Measurements from ENCODE around the gene EFNB3. TPM values are rescaled to one million over a fixed set of nuclear protein-coding genes. Genes with fewer than 3 reads are reported as not detected.

Gene EFNB3
- total RNA-seq, 1 donor = 0.43 TPM

DNA sequence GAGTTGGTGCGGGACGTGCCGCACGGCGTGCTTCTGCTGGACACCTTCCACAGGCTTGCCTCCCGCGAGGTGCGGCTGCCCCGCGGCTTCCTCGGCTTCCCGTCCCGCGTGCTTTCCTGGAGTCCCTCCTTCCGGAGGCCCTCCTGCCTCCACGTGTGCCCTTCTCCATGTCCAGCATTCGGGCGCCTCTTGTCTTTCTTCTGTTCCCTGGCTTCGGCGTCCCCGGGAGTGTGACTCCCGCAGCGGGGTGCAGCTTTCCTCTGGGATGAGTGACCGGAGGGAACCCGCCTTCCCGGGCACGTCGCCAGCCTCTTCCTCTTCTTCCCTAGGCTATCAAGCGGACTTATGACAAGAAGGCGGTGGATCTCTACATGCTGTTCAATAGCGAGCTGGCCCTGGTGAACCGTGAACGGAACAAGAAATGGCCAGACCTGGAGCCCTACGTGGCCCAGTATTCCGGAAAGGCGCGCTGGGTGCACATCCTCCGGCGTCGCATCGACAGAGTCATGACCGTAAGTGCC is 35.5 kb downstream of the EFNB3 start:
- TF ChIP-seq, protein P1, sequence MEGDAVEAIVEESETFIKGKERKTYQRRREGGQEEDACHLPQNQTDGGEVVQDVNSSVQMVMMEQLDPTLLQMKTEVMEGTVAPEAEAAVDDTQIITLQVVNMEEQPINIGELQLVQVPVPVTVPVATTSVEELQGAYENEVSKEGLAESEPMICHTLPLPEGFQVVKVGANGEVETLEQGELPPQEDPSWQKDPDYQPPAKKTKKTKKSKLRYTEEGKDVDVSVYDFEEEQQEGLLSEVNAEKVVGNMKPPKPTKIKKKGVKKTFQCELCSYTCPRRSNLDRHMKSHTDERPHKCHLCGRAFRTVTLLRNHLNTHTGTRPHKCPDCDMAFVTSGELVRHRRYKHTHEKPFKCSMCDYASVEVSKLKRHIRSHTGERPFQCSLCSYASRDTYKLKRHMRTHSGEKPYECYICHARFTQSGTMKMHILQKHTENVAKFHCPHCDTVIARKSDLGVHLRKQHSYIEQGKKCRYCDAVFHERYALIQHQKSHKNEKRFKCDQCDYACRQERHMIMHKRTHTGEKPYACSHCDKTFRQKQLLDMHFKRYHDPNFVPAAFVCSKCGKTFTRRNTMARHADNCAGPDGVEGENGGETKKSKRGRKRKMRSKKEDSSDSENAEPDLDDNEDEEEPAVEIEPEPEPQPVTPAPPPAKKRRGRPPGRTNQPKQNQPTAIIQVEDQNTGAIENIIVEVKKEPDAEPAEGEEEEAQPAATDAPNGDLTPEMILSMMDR (IDR thresholded peaks at IDR 0.05; ENCODE audit: insufficient read depth, low read depth, low read length) = no peak
- H3K4me3 ChIP-seq (ENCODE audit: low read depth, low read length) = no peak overlapping the region
- DNase-seq (ENCODE audit: low read depth) = no peak

DNA sequence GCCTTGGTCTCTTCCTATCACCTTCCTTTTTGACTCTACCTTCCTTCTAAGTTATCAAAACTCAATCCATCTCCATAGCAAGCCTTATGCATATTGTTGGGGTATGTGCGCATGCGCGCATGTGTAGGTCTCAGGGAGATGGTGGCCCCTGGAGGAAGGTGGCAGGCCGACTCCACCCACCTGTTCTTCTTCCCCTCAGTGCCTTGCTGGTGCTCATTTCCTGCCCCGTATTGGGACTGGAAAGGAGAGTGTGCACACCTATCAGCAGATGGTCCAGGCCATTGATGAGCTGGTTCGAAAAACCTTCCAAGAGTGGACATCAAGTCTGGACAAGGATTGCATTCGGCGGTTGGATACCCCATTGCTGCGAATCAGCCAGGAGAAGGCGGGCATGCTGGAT is 37.7 kb downstream of the EFNB3 start:
- TF ChIP-seq, protein P1 (IDR thresholded peaks at IDR 0.05; ENCODE audit: insufficient read depth, low read depth, low read length) = no peak
- DNase-seq (ENCODE audit: low read depth) = no peak
- H3K4me3 ChIP-seq (ENCODE audit: low read depth, low read length) = no peak overlapping the region

DNA sequence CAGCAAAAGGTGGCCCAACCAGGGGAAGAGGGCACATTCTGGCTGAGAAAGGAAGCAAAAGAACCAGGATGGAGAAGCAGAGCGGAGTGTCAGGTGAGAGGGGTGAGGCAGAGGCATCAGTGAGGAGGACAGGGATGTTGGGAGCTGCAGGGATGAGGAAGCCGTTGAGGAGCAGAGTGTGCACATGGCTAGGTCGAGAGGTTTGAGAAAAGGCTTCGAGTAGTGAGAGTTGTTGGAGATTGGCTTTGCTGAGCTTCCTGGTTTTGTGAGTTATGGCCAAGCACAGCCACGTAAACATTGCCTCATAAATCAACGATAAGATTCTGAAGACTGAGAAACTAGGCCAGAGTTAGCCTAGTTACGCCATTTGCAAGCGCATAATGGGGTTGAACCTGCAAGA is 39.4 kb downstream of the EFNB3 start:
- peak; percentile 72 for DNase-seq (ENCODE audit: low read depth)
- TF ChIP-seq, protein P1 (IDR thresholded peaks at IDR 0.05; ENCODE audit: insufficient read depth, low read depth, low read length) = no peak
- H3K4me3 ChIP-seq (ENCODE audit: low read depth, low read length) = no peak overlapping the region

DNA sequence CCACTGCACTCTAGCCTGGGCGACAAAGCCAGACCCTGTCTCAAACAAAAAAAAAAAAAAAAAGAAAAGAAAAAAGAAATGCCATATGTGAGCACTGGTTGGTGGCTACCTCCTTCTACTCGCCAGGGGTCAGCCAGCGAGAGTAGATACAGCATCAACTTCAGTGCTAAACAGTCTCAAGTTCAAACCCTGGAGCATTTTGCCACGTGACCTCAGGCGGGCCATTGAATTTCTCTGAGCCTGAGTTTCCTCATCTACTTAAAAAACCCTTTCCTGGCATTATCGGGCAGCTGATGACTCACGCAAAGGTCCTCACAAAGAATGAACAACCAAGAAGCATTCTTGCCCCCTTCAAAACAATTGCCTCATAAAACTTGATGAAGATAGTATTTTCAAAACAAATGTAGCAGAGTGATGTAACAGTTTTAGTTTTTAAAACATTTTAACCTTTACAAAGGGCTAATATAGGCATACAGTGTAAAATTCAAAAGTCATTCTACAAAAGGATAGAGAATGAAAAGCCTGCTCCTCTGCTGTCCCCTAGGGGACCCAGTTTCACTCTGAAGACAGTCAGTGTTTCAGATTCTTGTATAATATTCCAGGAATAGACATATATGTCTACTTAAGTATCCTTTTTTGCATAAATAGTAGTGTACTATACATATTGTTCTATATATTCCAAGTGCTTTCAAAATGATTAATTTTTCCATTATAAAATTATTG is 40.9 kb downstream of the EFNB3 start:
- TF ChIP-seq, protein P1 (IDR thresholded peaks at IDR 0.05; ENCODE audit: insufficient read depth, low read depth, low read length) = peak; percentile 14
- H3K4me3 ChIP-seq (ENCODE audit: low read depth, low read length) = no peak overlapping the region
- peak; percentile 91 for DNase-seq (ENCODE audit: low read depth)

DNA sequence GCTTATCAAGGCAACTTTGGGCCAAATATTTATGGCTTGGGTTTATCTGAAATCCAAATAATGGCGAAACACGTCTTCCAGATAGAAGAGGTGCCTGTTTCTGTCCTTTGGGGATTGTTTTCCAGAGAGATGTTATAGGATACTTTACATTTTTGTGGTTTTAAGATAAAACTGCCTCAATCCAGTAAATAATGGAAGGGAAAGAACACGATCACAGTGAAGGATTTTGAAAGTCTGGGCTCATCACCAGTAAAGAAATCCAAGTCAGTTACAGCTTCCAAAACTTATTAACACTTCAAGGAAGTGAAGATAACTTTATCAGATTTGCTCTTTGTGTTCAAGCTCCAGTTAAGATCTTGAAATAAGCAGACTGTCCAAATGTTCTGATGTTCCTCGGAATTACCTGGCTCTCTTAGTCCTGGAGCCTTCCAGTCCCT is 42.7 kb downstream of the EFNB3 start:
- TF ChIP-seq, protein P1 (IDR thresholded peaks at IDR 0.05; ENCODE audit: insufficient read depth, low read depth, low read length) = no peak
- DNase-seq (ENCODE audit: low read depth) = peak; percentile 89
- no peak overlapping the region for H3K4me3 ChIP-seq (ENCODE audit: low read depth, low read length)

DNA sequence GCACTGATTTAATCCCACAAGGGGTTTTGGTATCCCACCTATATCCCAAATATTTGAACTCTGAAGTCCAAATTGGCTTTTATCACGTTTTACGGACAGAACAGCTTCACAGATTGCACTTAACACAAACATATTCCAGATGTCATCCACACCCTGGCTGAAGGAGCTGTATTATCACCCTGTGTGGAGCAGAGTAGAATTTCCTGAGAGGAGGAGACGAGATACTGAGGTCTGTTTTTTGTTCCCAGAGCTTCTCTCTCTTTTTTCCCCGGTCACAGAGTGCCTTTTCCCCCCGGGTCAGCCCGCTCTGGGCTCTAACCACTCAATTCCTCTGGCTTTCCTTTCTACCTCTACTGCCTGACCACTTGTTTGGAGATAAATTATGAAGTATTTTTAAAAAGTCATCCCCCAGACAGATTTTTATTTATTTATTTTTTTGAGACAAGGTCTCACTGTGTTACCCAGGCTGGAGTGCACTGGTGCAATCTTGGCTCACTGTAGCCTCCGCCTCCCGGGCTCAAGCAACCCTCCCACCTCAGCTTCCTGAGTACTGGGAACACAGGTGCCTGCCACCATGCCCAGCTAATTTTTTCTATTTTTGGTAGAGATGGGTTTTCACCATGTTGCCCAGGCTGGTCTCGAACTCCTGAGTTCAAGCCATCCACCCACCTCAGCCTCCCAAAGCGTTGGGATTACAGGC is 43.2 kb downstream of the EFNB3 start:
- no peak overlapping the region for H3K4me3 ChIP-seq (ENCODE audit: low read depth, low read length)
- TF ChIP-seq, protein P1 (IDR thresholded peaks at IDR 0.05; ENCODE audit: insufficient read depth, low read depth, low read length) = no peak
- DNase-seq (ENCODE audit: low read depth) = peak; percentile 89
